ENCODE data around the gene NTM. TPM values are rescaled to one million over a fixed set of nuclear protein-coding genes. Genes with fewer than 3 reads are reported as not detected.

Gene NTM
- polyA plus RNA-seq, 1 donor: 10.4 TPM

GRCh38 chr11:132185726-132186592 is 815.5 kb downstream of the NTM start:
- no peak for DNase-seq

GRCh38 chr11:132186699-132187098 is 816.3 kb downstream of the NTM start:
- no peak for DNase-seq

- DNase-seq: no peak
These were observed 817.0 kb downstream of the NTM start for GRCh38 chr11:132187386-132187785.

DNA sequence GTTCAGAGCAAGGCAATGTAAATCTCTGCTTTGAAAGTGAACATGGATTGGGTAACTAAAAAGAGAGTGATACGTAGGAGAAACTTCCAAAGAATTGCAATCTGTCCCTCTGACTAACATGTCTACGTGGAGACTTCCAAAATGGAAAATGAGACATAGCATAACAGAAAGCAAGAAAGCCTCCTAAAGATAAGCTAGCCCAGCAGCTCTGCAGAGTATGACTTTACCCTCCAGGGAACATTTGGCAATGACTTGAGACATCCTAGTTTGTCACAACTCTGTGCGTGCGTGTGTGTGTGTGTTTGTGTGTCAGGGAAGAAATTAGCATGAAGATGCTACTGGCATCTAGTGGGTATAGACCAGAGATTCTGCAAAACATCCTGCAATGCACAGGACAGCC is 817.4 kb downstream of the NTM start:
- DNase-seq: no peak

- no peak for DNase-seq
These were observed 826.5 kb downstream of the NTM start for GRCh38 chr11:132196928-132197327.

GRCh38 chr11:132200353-132200936 is 830.0 kb downstream of the NTM start:
- DNase-seq: no peak

- no peak for DNase-seq
These were observed 832.2 kb downstream of the NTM start for GRCh38 chr11:132202621-132203020.

- no peak for DNase-seq
These were observed 834.6 kb downstream of the NTM start for GRCh38 chr11:132205006-132205405.

- no peak for DNase-seq
These were observed 835.1 kb downstream of the NTM start for GRCh38 chr11:132205496-132205895.

GRCh38 chr11:132206993-132207392 is 836.6 kb downstream of the NTM start:
- no peak for DNase-seq

GRCh38 chr11:132208477-132209055 is 838.2 kb downstream of the NTM start:
- DNase-seq: no peak

- no peak for DNase-seq
These were observed 841.1 kb downstream of the NTM start for GRCh38 chr11:132211479-132211878.

GRCh38 chr11:132217856-132218255 is 847.4 kb downstream of the NTM start:
- no peak for DNase-seq

- peak; percentile 19 for DNase-seq
These were observed 850.1 kb downstream of the NTM start for GRCh38 chr11:132220474-132220873.

GRCh38 chr11:132222345-132222744 is 851.9 kb downstream of the NTM start:
- no peak for DNase-seq

DNA sequence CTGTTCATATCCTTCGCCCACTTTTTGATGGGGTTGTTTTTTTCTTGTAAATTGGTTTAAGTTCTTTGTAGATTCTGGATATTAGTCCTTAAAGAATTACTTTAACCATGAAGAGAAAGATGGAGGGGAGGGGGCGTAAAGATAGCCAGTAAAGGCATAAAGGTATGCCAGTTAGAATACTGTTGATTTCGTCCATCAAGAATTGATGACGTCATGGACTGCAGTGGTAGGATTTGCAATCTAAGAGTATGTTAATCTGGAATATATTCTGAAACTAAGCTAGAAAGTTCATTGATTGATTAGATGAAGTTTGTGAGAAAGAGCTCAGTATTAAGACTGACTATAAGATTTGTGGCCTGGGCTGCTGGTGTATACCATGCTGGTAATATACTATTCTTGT is 856.1 kb downstream of the NTM start:
- DNase-seq: no peak

DNA sequence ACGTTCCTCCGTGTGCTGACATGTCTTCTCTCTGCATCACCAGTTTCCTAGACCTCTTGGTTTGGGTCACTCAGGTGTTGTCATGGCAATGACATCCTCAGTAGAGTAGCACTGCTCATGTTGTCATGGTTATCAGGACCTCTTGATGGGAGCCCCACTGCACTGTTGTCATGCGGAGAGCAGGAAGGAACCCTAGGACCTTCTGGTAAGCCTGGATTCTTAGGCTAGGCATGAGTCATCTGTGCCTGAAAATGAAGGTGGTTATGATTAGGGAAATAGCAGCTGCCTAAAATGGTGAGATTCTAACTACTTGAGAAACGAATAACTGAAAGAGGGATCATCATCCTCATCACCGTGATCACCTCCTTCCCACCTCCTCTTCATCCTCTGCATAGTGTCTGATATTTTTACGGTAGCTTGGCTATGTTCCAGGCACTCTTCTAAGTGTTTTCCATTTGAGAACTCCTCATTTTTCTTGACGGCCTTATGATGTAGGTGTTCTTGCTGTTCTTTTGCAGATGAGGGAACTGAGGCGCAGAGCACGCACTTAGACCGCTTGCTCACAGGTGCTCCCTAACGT is 858.4 kb downstream of the NTM start:
- no peak for DNase-seq

GRCh38 chr11:132231656-132232347 is 861.4 kb downstream of the NTM start:
- no peak for DNase-seq

DNA sequence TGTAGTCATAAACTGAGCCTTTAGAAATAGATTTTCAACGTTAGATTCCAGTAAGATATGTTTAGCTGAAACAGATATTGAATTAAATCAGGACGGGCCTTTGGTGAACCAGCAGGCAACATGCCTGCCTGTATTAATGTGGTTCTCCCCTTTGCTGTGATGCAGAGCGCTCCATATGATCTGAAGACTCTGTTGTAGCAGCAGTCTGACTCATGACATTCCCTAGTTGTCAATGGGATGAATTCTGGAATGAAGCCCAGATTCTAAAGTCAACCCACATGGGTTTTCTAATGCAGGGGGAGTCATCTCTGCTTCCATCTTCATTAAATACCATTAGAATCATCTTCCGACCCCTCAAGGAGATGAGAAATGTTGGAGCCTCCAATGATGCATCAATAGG is 864.5 kb downstream of the NTM start:
- no peak for DNase-seq

- no peak for DNase-seq
These were observed 867.4 kb downstream of the NTM start for GRCh38 chr11:132237781-132238180.

- DNase-seq: no peak
These were observed 868.0 kb downstream of the NTM start for GRCh38 chr11:132238331-132238866.

GRCh38 chr11:132240374-132240773 is 870.0 kb downstream of the NTM start:
- DNase-seq: no peak

DNA sequence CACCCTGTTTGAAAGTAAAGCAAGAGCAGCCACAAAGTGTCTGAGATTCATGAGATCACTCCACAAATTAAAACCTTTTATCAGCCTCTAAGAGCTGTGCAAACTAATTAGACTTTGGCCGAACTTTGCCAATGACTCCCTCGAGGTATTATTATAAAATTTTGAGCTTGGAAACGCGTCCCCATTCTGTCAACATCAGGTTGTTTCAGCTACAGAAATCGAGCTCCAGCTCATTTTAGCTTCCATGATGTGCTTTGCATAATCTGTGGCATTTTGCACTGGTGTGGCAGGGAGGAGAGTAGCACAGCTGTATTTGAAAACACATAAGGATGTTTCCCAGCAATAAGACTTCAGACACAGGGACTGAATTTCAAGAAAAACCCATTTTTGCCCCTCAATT is 872.2 kb downstream of the NTM start:
- DNase-seq: no peak
